OCI-LY3 (cell line): Measurements from ENCODE around the gene NCEH1.

Experiments
- CTCF ChIP-seq: fragments of 200-600, 300-600 bp; sonication (generic); IDR thresholded peaks from 2 replicates; pipeline ENCODE4 v1.5.1; 2014; ENCODE audit warnings: antibody characterized with exemption, low read length, low read depth
- EZH2phosphoT487 ChIP-seq: fragments of 200-600 bp; shearing (Covaris generic); IDR thresholded peaks from 2 replicates; pipeline ENCODE4 v1.6.1; 2018; ENCODE audit warnings: antibody characterized with exemption, mixed run types, low read depth

- TF ChIP-seq CTCF (no peak), EZH2phosphoT487 (no peak)
Measured at GRCh38 chr3:172658344-172659245, 52.3 kb downstream of the NCEH1 start.
